HG02759 (cell line): ENCODE measurements around the gene TBPL2.
"Not testable (repeated sequence)": the region's sequence is repeated elsewhere in the genome, so short reads cannot be mapped to it uniquely, and the experiment has no call there.

Source experiments
- ATAC-seq: cut with Tn5 transposase; IDR thresholded peaks from one replicate; pipeline ENCODE4 v1.9.1; 2021; ENCODE audit warnings: mild to moderate bottlenecking, moderate library complexity; ENCODE audit not compliant: unreplicated experiment

Gene TBPL2

DNA sequence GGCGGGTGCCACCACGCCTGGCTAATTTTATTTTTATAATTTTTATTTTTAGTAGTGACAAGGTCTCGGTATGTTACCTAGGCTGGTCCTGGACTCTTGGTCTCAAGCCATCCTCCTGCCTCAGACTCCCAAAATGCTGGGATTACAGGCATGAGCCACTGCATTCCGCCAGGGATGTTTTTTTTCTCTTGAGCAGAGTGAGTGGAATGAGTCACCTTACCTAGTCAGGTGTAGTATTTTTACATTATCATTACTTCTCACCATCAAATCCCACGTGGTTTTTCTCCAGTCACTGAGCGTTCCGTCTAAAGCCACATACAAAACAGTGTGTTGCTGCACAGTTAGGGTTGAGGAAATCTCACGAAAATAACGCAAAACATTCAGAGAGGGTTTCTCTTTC lies 870 bp upstream of the TBPL2 start:
- ATAC-seq: no peak

DNA sequence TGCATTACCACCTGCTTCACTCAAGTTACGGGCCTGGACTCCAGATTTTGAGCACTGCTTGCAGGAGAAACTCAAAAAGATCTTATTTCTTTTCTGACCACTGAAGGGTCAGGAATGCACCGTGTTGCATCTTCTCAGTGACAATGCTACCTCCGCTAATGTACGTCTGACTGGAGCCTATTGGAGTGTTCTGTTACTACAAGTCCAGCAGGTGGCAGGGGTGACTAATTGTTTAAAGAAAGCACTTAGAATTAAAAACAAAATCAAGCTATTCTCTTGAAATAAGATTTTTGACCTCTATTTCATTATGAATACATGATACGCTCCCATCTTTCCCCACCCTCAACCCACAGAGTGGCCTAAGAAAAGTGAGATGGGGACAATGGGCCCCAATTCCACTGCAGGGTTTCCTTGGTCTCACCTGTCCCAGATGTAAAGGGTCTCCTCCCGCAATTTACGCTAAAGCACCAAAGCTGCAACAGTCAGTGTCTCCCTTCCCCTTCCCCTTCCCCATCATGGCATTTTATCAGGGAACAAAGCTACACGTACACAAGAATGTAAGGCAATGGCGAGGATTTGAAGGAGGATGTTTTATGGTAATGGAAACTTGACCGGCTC lies 2.2 kb downstream of the TBPL2 start:
- ATAC-seq: no peak

DNA sequence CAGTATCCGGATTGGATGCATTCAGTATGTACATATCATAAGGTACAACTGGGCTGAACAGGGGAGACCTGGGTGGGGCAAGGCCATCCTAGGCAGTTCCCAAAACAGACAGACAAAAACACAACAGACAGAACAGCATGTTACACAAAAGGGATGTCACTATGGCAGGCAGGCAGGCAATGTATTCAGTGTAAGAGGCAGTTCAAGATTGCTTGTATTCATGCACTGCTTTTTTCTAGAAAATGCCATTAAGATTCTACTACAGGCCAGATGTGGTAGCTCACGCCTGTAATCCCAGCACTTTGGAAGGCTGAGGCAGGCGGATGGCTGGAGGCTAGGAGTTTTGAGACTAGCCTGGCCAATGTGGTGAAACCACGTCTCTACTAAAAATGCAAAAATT lies 3.5 kb downstream of the TBPL2 start:
- no peak for ATAC-seq

DNA sequence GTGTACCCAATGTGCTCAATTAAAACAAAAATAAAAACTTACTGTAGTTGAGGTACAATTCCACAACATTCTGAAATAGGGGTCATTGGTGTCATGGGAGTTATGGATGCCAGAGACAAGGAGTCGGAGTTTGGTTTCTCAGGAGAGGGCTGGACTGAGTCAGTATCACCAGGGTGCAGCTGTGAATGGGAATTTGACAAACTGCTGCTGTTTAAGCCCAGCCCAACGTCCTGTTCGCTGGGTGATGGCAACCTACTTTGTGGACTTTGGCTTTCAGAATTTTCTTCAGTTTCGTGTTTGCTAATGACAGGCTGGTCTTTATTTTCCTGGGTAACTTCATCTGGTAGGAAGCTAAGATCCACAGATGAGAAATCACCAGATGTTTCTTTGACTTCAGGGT lies 3.9 kb downstream of the TBPL2 start:
- no peak for ATAC-seq

DNA sequence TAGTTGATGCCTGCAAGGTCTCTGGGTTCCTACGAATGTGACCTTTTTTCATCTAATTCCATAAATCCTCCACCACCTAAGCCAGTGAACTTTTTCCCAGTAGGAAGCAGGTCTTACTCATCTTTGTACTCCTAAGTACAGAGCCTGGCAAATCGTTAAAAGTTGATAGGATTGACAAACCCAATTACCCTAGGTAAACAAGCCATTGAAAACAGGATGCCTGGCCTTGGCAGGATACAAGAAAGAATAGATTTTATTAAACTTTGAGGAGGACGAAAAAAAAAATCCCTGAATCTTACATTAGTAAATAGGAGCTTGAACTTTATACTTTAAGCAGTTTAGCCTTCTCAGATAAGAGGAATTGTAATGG lies 5.6 kb downstream of the TBPL2 start:
- no peak for ATAC-seq

DNA sequence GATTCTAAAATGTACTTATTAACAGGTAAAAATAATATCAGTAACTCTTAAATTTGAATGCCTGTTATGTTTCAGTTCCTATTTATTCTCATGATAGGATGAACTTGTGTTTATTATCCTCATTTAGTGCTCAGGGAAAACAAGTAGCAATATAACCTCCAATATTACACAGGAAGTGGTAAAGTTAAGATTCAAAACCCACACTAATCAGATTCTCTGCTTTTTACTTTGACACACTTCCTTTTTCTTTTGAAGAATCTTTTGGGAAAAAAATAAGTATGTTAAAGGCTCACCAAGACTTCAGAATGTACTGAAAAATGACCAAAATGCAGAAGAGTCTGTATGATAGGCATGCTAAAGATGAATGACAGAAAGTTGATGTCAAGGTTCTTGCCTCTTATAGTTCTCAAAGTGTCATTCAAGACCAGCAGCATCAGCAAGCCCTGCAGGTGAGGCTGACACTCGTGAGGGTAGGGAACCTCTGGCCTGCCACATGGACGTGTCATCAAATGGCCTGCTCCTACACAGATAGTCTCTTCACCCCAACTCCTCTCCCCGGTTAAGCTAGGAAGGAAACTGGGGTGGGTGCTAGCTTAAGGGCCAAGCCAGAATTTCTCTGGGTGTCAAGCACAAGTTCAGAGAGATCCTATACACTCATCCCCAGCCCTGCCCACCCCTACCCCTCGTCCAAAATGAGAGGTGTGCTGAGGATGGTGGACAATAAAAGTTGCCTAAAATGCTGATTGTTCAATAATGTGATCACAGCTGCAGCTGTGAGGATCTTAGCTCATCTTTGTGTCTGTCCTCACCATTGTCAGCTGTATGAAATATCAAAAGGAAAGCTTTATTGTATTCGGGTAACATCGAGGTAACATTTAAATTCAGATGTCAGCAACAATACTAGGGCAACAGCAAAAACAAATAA lies 6.3 kb downstream of the TBPL2 start:
- no peak for ATAC-seq

DNA sequence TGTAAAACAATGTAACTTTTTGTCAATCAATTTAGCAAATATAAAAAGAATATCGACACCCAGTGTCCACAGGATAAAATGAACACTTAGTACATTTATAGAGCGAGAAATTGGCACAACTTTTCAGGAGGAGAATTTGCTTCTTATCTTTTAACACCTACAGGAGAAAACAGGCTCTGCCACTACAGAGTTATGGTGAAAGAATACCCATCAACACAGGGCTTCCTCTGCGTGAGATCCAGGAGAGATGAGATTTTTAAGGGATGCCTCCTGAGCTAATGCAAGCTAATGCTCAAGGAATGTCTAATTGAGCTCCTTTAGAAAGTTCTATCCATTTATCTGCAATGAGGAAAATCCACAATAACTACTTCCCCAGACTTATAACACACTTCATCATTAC lies 7.8 kb downstream of the TBPL2 start:
- ATAC-seq: no peak

DNA sequence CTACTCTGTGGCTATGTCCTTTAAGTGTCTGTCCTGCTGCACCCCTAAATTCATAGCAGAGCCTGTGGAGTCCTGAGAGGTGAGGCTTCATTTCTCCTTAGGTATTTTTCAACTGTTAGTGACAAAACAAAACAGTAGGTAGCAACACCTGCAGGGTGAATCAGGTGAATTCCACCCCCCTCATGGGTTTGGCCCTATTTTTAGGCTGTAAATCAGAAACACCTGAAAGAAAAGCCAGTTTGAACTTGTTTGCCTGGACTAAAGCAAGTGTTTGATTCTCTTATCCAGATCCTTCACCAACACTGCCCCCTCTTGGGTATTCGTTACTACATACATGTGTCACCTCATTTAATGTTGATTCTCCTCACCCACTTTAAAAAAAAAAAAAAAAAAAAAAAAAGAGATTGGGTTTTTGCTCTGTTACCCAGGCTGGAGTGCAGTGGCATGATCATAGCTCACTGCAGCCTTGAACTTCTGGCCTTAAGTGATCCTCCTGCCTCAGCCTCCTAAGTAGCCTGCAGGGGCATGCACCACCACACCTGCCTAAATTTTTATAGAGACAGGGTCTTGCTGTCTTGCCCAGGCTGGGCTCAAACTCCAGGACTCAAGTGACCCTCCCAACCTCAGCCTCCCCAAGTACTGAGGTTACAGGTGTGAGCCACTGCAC lies 10.3 kb downstream of the TBPL2 start:
- ATAC-seq: no peak

DNA sequence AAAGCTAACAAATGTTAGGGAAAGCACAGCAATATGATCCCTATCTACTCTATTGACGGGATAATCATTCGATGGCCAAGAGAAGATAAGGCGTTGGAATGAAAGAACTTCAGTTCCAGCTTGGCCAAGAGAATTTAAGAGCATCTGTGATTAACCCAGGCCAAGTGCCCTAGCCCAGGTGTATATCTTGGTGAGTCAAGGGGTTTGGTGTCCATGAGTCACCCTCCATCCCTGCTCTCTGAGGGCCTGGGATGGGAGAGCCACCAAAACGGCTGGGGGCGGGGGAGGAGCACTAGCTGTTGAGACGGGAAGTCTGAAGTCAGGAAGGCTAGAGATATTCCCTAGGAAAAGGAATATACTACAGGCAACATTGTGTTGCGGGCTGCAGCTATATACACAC lies 13.0 kb downstream of the TBPL2 start:
- no peak for ATAC-seq

DNA sequence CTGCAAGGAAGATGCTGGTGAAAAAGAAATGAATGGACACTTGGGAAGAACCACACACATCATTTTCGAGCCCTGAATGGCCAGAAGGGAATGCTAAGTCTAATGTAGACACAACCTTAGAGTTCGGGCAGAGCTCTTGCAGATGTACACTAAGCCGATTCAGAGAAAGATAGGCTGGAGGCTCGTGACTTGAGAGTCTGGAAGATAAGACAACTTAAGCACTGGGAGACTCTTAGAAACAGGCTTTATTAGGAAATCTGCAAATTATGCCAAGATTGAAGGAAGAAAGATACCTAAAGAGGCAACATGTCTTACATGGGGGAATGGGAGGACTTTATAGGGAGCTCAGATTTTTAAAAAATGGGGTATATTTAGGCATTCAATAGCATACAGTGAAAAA lies 13.5 kb downstream of the TBPL2 start:
- ATAC-seq: no peak

DNA sequence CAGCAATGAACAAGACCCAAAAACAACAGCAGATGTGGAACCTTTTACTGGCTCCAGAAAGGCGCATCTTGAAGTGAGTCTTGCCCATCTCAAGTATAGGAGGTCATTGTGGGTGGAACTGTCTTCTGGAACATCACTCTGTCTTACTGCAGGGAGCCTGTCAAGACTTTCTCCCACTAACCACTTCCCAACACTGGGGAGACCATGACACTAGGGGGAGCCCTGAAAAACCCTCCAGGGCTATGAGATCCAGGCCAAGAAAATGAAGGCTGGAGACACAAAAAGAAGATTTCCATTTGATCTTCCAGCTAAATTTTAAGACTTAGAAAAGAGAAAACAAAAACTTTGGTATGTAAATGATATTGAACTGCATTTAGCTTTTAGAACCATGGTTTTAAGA lies 15.3 kb downstream of the TBPL2 start:
- no peak for ATAC-seq

DNA sequence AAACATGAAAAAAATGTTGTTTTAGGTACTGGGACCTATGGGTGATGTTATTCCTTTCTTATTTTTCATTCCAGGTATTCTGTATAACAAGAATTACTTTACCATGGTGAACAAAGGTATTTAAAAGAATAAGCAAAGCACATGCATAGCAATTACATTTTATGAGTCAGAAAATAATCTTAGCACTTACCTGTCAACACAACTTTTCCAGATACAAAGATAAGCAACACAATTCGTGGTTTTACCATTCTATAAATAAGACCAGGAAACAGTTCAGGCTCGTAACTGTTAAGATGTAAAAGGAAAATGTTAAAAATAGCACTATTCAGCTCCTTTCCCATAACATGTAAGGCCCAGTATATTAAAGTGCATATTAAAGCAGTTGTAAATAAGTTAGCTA lies 16.4 kb downstream of the TBPL2 start:
- ATAC-seq: no peak

DNA sequence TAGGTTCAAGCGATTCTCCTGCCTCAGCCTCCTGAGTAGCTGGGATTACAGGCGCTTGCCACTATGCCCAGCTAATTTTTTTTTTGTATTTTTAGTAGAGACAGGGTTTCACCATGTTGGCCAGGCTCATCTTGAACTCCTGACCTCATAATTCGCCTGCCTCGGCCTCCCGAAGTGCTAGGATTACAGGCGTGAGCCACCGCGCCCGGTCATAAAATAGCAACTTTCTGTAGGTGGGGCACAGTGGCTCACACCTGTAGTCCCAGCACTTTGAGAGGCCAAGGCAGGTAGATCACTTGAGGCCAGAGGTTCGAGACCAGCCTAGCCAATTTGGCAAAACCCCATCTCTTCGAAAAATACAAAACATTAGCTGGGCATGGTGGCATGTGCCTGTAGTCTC lies 18.1 kb downstream of the TBPL2 start:
- ATAC-seq: not testable (repeated sequence)

DNA sequence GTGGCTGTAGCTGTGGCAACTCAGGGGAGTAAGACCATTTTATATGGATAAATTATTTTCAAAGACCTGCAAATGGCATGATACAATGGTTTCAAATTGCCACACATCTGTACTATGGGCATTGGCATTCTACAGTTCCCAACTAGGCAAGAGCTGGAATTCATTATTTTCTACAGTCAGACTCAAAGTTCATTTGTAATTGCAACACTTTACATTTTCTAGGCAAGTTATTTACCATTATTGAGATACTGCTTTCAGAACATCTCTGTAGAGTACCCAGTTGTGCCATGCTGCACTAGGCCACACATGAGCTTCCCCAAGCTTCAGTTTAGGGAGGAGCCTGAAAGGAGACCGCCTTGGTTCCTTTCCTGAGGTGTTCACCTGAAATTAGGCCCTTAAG lies 20.8 kb downstream of the TBPL2 start:
- ATAC-seq: no peak

DNA sequence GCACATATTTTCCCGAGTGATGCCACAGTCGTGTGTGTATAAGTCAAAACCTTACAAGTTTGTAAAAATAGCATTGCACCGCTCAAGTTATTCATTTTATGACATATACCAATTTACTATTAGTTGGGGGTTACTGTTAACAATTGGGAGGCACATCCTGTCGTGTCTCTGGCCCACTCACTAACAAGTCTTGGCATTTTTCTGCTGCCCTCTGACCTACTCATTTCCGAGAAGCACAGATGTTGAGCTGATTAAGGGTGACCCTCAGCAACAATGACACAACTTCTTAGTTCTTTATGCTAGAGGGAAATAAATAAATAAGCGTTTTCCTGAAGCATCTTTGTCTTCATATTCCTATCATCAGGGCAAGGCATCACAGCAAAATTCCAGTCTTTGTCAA lies 22.0 kb downstream of the TBPL2 start:
- ATAC-seq: no peak

DNA sequence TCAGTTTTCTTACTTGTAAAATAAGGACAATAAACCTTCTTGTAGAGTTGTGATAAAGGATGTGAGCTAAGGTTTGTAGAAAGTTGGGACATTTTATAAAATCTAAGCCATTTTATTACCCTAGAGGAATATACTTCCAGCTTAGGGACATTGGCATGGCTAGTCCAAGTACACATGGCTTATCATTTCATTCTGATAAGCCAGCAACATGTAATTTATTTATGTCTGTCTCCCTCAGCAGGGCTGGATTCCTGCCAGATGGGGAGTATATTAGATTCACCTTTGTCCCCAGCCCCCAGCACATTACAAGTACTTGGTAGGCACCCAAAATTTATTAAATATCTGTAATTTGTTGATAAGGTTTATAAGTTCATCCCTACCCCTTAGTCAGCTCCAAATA lies 22.5 kb downstream of the TBPL2 start:
- no peak for ATAC-seq

DNA sequence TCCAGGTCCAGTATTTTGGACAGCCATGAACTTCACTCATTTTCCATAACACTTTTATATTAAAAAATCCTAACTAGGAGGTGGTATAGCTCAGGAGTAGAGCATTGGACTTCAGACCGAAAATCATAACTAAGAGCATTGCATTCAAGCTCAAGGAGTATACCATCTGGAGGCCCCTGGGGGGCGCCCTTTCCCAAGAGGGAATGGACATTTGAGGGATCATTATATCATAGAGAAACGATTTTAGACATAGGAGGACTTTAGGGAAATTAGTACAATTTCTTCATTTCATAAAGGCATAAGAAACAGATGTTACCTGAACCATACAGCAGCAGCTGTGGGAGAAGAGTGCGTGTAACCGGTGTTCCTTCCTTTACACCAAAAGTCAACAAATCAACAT lies 23.6 kb downstream of the TBPL2 start:
- ATAC-seq: no peak

DNA sequence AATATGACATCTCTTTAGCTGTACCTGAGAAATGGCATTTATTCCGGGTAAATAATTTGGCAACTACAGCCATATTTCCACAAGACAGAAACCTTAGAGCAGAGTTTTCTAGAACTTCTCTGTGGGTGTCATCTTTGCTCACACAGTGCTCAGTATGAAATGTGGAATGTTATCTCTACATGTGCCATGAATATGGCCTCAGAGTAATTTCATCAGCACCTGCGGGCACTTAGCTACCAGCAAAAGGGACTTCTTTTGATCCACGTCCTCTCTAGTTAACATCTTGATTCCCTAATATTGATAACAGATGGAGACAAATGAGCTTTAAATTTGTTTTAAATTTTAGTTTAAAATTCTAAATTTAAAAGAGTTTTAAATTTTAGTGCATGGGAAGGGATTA lies 25.9 kb downstream of the TBPL2 start:
- no peak for ATAC-seq

DNA sequence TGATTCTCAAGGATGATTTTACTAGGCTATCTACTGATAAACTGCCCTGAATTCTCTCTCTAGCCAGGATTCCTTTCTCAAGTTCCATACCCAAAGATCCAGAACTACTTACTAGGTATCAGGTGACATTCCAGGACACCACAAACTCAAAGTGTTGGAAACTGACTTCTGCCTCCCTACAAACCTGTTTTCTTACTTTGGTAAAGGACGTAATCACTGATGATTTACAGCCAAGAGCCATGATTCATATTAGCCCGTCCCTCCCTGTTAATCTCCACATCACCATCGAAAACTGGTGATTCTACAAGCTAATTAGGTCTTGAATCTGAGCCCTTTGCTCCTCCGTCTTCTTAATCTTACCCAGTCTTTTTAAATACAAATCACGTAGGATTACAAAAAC lies 27.7 kb downstream of the TBPL2 start:
- ATAC-seq: no peak

DNA sequence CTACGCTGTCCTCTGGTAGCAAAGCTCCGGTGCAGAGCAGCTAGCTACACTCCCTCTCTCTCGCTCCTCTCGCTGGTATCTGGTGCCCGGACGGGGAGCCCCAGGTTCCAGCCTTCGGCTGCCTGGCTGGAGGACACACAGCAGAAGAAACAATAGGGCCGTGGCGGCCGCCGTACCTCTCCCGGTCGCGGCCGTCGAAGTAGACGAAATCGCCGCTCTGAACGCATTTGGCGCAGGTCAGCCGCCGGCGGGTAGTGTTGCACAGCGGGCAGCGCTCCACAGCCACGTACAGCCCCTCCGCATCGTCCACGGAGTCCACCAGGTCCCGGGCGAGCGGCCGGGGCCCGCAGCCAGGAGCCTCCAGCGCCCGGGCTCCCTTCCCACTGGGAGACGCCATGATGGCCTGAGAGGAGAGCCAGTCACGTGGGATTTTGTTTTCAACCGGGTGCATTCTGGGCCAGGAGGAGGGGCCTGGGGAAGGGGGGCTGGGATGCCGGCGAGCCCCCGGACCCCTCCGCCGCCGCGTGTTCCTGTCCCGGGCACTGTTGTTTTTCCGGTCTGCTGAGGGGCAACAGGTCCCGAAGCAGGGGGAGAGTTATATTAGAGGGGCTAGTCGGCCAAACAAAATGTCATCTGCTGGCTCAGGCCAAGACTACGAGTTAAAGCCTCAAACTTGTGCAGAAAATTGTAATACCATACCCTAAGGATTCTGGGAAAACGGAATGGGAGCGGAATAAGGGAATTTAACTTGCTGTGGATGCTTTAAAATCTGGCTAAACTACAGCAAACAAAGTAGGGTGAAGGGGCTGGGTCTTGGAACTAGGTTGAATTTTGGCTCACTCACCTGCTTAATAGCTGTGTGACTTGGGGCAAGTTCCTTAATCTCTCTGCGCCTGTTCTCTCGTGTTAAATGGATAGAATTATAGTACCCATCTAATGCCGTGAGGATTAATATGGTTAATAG lies 28.7 kb downstream of the TBPL2 start, which contains the start of gene ATG14:
Gene ATG14 (minus strand): TSS at position 405 of the 964 bp plus-strand sequence. CDS start 8 bp downstream, at position 397.
- ATAC-seq: peak; percentile 98

DNA sequence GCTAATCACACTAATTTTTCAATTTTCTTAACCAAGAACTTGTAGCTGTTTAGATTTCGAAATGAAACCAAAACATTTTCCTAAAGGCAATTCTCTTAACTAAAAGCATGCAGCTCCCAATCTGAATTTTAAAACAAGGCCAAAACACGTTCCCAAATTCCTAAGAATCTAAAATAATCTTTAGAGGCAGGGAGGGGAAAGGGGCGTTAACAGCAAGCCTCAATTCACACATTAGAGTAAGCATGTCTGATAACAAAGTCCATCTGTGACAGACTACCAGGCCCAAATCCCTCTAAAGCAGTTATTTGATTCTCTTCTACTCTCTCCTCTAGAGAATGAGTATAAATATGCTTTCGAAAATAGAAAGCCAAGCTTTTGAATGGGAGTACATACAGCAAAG lies 29.5 kb downstream of the TBPL2 start:
- no peak for ATAC-seq
